ENCODE data around the gene UHRF1. TPM values are rescaled to one million over a fixed set of nuclear protein-coding genes. Genes with fewer than 3 reads are reported as not detected.

UHRF1 gene
- total and polyA plus RNA-seq, 2 of the 13 experiments (the other 11 are each of a cell fraction or from before 2014, with no cell fraction given) = 6.8 to 78.4 TPM

- TF ChIP-seq MAX (IDR thresholded peaks at IDR 0.05) (peak; percentile 76; the same call in 1 of the 2 replicates), ZNF563 (CRISPR knock-in tag; IDR thresholded peaks at IDR 0.05) (peak; percentile 65), ETV5 (CRISPR knock-in tag; IDR thresholded peaks at IDR 0.05; ENCODE audit: borderline replicate concordance) (no peak), ZHX1 (CRISPR knock-in tag; IDR thresholded peaks at IDR 0.05; ENCODE audit: low read depth) (no peak), ARHGAP35 (CRISPR knock-in tag; IDR thresholded peaks at IDR 0.05; ENCODE audit: borderline replicate concordance) (no peak), REXO4 (CRISPR knock-in tag; IDR thresholded peaks at IDR 0.05; ENCODE audit: borderline replicate concordance) (no peak), YEATS2 (CRISPR knock-in tag; IDR thresholded peaks at IDR 0.05; ENCODE audit: borderline replicate concordance) (peak; percentile 36; the same call in 1 of the 2 replicates), GZF1 (CRISPR knock-in tag; IDR thresholded peaks at IDR 0.05) (no peak), ZNF253 (CRISPR knock-in tag; IDR thresholded peaks at IDR 0.05; ENCODE audit: borderline replicate concordance) (no peak), ZNF839 (CRISPR knock-in tag; IDR thresholded peaks at IDR 0.05; ENCODE audit: borderline replicate concordance) (no peak), ZNF788 (CRISPR knock-in tag; IDR thresholded peaks at IDR 0.05; ENCODE audit: borderline replicate concordance) (no peak), ZNF362 (CRISPR knock-in tag; IDR thresholded peaks at IDR 0.05; ENCODE audit: borderline replicate concordance) (no peak), ZBTB43 (CRISPR knock-in tag; conservative IDR thresholded peaks at IDR 0.05) (0 out of 2 replicates have a peak, but pooled peaks have one; percentile 20), ZNF432 (CRISPR knock-in tag; IDR thresholded peaks at IDR 0.05; ENCODE audit: borderline replicate concordance) (no peak), FUBP1 (CRISPR knock-in tag; IDR thresholded peaks at IDR 0.05; ENCODE audit: borderline replicate concordance) (no peak), RORA (CRISPR knock-in tag; IDR thresholded peaks at IDR 0.05) (no peak), KLF6 (CRISPR knock-in tag; IDR thresholded peaks at IDR 0.05) (no peak), ZGPAT (CRISPR knock-in tag; IDR thresholded peaks at IDR 0.05) (no peak), MXD4 (CRISPR knock-in tag; IDR thresholded peaks at IDR 0.05) (peak; percentile 40; the same call in 1 of the 2 replicates), NR3C1 (CRISPR knock-in tag; IDR thresholded peaks at IDR 0.05) (no peak)
Measured at GRCh38 chr19:4909156-4909896, at the start of gene UHRF1 (continued).
